IPS-NIHi7 (cell line): ENCODE data around the gene SLC25A51.
"Not testable (repeated sequence)": the region's sequence is repeated elsewhere in the genome, so short reads cannot be mapped to it uniquely, and the experiment has no call there.

ENCODE experiments used
- DNase-seq: peaks from one replicate; pipeline ENCODE4 v3.0.0; 2012; ENCODE audit warnings: mixed read lengths; ENCODE audit errors: extremely low spot score

The SLC25A51 gene

DNA sequence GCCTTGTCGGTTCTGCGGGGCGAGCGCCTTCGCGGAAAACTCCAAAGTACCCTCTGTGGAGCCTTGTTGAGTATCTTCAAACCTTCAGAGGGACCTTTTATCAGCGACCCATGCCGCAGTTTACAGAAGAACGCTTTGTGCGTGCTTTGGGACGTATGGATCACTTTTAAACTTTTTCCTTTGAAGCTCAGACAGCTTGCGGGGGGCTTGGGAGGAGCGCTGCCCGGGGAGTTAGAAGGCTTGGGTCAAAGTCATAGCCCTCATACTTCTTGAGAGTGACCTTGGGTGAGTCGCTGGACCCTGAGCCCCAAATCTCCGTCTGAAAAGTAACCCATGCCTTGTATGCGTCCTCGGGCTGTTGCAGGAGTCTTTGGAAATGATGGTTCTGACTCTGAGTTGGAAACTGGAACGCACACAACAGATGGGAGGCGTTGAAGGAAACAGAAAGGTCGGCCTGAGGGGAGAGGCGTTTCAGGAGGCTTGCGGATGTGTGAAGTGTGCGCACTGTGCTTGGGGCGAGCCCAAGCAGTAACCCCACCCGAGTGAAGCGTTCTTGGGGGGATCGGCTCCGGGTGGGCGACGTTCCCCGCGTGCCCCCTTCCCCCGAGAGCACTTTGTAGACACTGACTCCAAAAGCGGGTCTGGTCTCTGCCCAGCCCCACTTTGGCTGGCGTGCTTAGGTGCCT, 661 bp upstream of the SLC25A51 start:
- DNase-seq: no peak

DNA sequence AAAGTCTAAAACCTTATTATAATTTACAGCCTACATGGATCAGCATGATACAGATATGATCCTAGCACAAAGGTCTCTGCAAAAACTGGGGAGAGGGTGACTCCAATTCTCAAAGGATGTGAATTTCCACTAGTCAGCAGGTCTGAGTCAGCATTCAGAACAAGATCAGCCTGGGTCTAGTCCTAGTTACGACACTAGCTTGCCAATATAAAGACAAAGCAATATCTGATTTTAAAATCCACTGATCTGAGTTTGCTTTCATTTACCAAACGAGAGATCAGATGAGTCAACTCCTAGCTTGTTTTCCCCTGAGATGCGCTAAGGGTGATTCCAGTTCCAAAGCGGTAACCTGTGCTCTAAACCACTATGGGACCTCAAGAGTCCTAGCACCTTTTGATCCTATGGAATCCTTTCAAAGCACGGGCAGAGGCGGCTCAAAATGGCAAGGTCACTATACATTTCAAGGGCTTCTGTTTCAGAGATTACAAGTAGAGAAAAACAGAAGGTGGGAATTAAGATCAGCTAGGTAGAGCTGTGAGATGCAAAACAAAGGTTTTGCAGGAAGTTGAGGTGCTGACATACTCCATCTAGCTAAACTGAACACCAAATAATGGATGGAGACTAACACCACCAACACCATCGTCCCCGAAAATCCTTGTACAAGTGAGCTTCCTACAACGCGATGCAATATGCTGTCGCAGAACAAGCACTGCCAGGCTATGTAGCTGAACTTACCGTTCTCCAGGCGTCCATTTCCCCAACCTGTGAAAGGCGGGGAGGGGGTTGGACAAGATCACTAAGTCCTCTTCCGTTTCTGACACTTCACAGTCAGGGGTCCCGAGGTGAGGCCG, 906 bp downstream of the SLC25A51 start:
- no peak for DNase-seq

DNA sequence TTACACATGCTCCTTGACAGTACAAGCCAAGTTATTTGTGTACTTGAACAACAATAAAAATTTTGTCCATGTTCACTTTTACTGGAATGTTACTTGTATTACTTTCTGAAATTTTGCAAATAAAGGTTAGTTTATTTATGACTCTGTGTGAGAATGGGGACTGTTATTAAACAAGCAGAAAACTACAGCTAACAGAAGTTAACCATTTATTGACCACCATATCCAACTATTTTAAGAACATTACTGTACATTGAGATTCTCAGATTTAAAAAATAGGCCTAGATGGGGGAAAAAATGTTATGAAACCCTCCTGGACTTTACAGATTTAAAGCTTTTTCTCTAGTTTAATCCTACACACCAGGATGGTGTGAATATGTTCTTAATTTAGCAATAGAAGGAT, 1.8 kb downstream of the SLC25A51 start:
- DNase-seq: no peak

DNA sequence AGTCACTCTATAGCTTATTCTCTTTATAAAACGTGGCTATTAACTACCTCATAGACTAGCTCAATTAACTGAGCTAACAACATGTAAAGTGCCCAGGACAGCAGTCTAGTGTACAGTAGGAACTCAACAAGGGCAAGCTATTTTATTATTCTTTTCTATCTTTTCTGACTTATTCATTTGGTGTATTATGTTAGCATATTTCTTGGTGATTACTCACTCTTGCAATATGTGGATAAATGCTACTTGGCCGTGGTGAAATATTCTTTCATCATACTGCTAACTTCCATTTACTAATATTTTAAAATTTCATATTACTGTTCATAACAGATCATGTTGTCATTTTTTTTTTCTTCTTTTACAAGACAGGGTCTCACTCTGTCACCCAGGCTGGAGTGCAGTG, 4.9 kb downstream of the SLC25A51 start:
- no peak for DNase-seq

DNA sequence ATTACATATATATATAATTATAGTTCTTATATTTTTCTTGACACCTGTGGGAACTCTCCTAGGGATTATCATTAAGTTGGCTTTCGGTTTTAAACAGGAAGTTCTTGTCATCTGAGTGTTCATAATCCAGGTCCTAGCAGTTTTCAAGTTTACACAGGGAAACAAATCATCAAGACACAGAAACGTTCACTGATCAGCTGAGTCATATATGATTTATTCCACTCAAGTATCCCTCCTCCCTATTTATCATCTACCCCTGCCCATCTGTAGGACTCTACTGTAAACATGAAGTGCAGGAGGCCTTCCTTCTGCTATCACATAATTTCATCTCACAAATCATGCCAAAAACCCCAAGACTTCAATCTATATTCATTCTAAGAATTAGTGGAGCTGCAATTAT, 6.3 kb downstream of the SLC25A51 start:
- no peak for DNase-seq

DNA sequence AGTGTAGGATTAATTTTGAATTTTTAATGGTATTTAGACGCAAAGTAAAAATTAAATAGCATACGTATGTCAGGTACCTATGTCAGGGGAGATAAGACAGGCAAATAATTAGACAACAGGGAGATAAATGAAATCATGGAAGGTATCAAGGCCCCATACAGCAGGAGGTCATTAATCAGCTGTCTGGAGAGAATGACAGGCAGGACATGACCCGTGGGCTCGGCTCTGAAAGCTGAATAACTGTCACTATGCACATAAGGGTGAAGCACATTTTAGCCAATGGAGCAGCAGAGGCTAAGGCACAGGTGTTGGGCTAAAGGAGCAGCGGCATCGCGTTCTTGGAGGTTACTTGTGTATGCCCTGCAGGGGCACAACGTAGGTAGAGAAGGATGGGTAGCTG, 11.9 kb downstream of the SLC25A51 start:
- DNase-seq: no peak

DNA sequence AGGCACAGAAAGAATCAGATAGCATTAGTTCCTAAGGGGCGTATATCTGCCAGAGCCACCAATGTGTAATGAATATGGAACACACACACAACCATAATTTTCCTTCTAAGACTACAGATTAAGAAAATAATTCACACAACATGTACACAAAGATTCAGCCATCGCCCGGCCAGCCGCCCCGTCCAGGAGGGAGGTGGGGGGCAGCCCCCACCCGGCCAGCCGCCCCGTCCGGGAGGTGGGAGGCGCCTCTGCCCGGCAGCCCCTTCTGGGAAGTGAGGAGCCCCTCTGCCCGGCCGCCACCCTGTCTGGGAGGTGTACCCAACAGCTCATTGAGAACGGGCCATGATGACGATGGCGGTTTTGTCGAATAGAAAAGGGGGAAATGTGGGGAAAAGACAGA, 12.9 kb downstream of the SLC25A51 start:
- DNase-seq: not testable (repeated sequence)

DNA sequence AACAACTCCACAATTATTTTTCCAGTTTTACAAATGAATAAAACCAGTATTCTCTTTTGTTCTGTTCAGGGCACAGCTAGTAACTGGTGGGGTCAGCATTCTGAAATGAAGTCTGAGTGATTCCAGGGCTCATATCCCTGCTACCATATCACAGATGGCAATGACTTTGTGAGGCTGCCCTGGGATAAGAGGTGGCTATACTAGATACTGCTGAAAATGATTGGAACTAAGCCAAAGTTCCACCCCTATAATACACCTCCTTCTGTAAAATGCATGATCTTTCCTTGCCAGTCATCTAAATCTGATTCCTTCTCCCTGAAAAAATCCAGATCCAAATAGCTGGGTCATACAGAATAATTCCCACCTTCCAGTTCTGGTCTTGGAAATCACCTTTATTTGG, 14.4 kb downstream of the SLC25A51 start:
- DNase-seq: no peak

DNA sequence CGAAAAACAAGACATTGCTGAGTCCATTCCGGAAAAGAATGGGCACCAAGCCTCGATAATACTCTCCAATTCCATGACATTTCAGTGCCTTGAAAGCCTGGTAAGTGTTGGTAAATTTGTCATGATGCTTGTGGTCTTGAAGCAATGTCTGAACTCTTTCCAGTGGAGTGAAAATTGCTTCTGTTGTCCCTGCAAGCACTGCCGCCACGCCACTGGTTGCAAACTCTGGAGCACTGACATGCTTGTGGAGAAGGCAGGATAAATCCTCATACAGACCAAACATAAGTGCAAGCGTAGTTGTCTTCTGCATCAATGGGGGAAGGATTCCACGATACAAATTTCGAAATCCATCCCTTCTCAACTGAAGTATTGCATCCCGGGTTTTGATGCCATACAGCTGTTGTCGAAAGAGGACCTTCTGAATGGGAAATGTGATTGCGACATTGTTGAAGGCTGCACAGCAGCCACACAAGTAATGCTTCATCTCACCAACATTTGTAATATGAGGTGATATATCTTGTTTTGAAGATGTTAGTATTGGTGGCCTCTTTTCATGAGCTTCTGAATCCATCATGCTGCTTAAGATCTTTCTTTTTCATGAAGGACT, 15.8 kb downstream of the SLC25A51 start:
- not testable (repeated sequence) for DNase-seq

DNA sequence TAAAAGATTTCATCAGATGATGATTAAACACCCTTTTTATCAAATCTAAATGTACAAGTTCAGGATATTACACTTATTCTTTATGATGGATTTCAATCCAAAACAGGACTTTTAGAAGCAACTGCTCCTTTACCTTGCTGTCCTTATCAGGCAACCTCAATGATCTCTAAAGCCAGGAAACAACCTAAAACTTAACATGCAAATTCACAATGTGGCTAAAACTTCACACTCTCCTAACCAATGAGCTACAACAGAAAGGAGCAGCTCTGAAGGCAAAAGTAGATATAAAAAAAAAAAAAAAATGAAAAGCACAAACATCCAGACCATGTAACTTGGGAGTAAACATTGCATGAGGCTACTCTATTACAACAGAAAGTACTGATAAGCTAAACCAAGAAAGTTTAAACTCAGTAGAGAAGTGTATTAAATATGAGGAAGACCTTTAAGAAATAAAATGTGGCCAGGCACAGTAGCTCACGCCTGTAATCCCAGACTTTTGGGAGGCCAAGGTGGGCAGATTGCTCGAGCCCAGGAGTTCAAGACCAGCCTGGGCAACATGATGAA, 22.9 kb downstream of the SLC25A51 start:
- no peak for DNase-seq

DNA sequence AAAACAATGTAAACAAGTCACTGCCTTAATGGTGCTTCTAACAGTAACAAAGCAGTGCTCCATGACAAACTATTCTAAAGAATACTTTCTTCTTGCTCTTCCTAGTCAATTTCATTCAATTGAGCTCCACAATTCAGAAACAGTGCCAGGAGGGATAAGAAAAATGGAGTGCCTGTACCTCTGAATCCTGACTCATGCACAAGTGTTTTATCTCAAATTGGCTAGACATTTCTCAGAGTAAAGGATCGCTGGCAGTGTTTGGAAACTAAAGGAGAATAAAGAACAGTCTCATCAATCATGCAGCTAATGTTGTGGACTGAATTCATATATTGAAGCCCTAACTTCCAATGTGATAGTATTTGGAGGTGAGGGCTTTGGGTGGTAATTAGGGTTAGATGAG, 27.6 kb downstream of the SLC25A51 start:
- DNase-seq: no peak

DNA sequence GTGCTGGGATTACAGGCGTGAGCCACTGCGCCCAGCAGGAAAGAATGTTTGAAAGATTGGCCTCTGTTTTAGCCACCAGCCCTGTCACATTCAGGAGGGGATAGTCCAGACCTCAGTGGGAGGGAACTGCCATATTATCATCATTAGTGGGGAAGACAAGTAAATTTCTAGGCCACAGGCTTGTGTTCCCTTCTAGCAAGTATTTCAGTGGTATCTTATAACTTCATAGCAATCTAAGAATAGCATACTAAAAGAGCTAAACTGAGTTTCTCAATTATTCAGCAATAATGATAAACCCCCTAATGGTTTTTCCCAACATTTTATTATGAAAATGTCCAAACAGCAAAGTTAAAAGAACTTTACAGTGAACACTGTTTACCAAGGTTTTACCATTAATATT, 30.0 kb downstream of the SLC25A51 start:
- no peak for DNase-seq

DNA sequence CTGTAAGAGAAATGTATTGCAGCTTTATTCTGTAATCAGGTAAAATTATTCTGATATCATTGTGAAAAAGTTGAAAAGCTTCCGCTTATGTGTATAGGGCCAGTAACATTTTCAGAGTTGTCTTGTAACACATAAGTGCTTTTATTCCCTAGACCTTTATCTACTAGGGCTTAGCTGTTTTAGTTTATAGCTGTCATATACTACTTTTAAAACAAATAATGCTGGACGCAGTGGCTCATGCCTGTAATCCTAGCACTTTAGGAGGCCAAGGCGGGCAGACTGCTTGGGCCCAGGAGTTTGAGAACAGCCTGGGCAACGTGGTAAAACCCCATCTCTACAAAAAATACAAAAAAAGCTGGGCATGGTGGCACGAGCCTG, 33.1 kb downstream of the SLC25A51 start:
- no peak for DNase-seq

DNA sequence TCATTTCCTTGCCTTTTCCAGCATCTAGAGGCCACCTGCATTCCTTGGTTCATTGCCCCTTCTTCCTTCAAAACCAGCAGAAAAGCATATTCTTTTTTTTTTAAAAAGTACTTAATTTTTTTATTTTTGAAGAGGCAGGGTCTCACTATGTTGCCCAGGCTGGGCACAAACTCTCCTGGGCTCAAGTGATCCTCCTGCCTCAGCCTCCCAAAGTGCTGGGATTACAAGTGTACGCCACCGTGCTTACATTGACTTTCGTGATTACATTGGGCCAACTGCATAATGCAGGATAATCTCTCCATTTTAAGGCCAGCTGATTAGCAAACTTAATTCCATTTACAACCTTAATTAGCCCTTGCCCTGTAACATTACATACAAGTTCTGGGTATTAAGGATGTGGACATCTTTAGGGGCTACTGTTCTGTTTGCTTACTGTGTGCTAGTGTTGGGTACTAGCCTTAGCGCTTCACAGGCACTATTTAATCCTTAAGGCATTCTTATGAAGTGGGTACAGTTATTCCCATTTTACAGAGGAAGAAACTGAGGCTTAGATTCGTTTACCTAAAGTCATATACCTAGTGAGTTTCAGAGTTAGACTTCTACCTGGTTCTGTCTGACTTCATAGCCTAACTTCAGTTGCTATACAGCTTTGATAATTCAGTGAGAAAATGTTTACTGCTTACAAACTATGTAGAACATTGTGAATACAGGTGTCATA, 33.7 kb downstream of the SLC25A51 start:
- no peak for DNase-seq

DNA sequence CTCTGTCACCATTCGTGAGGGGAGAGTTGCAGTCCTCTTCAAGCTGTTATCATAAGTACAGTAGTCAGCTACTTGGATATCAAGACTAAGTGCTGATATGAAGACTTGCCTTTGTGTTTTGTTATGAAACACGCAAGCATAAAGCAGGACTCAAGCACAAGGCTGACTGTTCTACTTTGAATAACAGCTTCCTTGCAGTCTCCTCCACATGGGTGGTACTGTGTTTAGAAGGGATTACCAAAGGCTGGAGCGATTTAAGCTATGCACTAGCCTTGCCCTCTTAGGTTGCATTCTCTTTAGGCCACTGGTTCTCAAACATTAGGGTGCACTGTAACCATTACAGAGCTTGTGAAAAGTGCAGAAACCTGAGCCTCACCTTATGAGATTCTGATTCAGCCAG, 41.4 kb downstream of the SLC25A51 start:
- no peak for DNase-seq

DNA sequence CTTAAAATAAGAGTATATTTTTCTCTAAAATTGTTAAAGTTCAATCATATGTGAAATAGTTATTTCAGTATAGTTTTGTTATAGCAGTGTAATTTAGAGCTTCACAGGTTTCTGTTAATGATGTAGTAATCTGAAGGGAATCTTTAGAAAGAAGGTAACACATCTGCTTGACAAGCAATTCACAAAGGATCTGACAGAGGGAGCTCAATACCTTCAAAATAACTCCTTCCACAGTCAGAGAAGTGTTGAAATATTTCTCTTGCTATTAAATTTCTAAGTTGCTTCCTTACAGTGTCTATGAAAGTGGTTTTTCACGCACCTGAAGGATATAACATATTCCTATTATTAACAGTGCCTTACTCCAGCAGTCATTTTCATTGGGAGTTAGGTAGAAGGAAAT, 44.9 kb downstream of the SLC25A51 start:
- DNase-seq: peak; percentile 16

DNA sequence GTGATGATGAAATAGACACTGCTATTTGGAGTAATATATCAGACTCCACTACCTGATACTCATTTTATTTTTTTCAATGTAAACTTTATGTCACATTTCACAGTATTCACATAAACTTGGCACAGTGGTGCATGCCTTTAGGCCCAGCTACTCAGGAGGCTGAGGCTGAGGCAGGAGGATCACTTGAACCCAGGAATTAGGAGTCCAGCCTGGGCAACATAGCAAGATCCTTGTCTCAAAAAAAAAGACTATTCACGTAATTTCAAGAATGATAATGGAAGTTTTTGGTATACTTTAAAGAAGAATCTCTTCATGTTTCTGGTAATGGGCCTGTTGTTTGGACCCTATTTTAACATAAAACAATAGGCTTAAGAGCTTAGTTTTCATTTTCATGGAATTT, 47.4 kb downstream of the SLC25A51 start:
- no peak for DNase-seq

DNA sequence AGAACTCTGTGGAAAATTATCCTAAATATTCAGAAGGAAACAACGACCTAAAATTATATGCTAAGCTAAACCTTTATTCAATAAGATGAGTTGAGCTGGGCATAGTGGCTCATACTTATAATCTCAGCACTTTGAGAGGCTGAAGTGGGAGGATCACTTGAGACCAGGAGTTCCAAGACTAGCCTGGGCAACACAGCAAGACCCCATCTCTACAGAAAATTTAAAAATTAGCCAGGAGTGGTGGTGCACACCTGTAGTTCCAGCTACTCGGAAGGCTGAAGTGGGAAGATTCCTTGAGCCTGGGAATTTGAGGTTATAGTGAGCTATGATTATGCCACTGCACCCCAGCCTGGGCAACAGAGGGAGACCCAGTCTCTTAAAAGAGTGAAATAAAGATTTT, 51.7 kb downstream of the SLC25A51 start:
- DNase-seq: no peak

DNA sequence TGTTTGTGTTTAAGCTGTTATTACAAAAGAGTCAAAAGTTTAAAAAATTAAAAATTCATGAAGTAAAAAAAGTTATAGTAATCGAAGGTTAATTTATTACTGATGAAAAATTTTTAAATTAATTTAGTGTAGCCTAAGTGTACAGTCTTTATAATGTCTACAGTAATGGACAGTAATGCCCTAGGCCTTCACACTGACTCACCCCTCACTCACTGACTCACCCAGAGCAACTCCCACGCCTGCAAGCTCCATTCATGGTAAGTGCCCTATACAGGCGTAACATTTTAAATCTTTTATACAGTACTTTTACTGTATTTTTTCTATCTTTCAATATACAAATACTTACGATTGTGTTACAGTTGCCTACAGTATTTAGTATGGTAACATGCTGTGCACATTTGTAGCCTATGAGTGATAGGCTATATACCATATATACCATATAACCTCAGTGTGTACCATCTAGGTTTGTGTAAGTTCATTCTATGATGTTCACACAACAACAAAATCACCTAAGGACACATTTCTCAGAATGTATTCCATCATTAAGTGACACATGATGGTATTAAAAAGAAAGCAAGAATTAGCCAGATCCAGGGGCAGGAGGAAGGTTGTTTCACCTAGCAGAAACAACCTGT, 63.2 kb downstream of the SLC25A51 start:
- no peak for DNase-seq

DNA sequence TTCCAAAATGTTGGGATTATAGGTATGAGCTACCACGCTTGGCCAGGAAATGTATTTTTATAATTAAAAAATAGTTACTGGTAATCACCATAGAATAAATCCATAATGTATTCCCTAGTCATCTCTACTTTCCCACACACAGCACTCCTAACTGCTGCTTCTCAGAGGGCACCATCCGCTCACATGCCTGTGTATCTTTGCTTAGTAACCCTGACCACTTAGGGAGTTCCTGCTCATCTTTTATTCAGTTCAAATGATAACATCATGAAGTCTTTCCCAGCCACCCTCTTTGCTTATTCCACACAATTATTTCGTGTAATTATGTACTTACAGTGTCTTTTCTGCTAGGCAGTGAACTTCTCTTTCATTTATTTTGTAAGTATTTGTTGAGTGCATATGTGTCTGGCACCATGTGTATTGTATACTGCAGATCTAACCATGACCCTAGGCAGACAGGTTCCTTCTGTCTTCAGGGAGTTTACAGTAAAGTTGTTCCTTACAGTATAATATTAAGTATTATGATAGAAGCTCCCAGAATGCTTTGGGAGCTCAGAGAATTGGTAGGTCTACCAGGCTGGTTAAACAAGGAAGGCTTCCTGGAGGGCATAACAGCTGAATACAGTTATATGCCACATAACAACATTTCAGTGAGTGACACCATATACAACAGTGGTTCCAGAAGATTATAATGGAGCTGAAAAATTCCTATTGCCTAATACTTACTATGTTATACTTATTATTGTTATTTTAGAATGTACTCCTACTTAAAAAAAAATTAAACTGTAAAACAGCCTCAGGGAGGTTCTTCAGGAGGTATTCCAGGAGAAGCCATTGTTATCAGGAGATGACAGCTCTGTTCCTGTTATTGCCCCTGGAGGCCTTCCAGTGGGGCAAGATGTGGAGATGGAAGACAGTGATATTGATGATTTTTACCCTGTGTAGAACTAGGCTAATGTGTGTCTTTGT, 64.1 kb downstream of the SLC25A51 start:
- no peak for DNase-seq
